Activated B cell treated with CpG ODN at 0.5 μM for 24 hours (primary cell): Measurements from ENCODE around the gene PRDM5. TPM values are rescaled to one million over a fixed set of nuclear protein-coding genes. Genes with fewer than 3 reads are reported as not detected.

ENCODE experiments used
- ATAC-seq: fragments of 200-7000 bp; cut with Tn5 transposase; one replicate; pipeline ENCODE4 v1.10.0; 2021; ENCODE audit warnings: low read depth, mild to moderate bottlenecking, moderate library complexity
- CTCF ChIA-PET: fragments of 350-600 bp; sonication (Branson Sonifier 250); formaldehyde crosslinking; loops from one replicate; lab custom pipeline; 2021; ENCODE audit warnings: antibody characterized with exemption; lab: Charles Lee
- POLR2A ChIA-PET: fragments of 350-600 bp; sonication (Branson Sonifier 250); formaldehyde crosslinking; loops from one replicate; lab custom pipeline; 2021; ENCODE audit warnings: antibody characterized with exemption; lab: Charles Lee
- DNase-seq: peaks from one replicate; pipeline ENCODE4 v3.0.0; 2022
- H3K27ac Mint-ChIP-seq: one replicate; pipeline ENCODE4 v1.8.0; 2020; ENCODE audit warnings: mixed read lengths
- H3K27me3 Mint-ChIP-seq: one replicate; pipeline ENCODE4 v1.8.0; 2021; ENCODE audit warnings: mixed read lengths
- H3K36me3 Mint-ChIP-seq: one replicate; pipeline ENCODE4 v1.8.0; 2021; ENCODE audit warnings: low read depth, mixed read lengths
- H3K4me1 Mint-ChIP-seq: one replicate; pipeline ENCODE4 v1.8.0; 2021; ENCODE audit warnings: mixed read lengths
- H3K4me3 Mint-ChIP-seq: one replicate; pipeline ENCODE4 v1.8.0; 2020; ENCODE audit warnings: mild to moderate bottlenecking, mixed read lengths
- H3K9me3 Mint-ChIP-seq: one replicate; pipeline ENCODE4 v1.8.0; 2020; ENCODE audit warnings: mixed read lengths
- intact Hi-C: fragments of 100-400 bp; cut with micrococcal nuclease; formaldehyde crosslinking; loops from one replicate; pipeline ENCODE4 v1.15.1; 2024
- total RNA-seq: library from RNA; stranded (reverse); gene quantifications from 2 replicates; pipeline ENCODE4 v1.2.3, GENCODE V29; 2022
- TF ChIP-seq, protein P1 (sequence below): fragments of 200-600 bp; IDR thresholded peaks from one replicate; pipeline ENCODE4 v1.8.0; 2022; ENCODE audit warnings: antibody characterized with exemption, mild to moderate bottlenecking

Gene PRDM5
- total RNA-seq, 1 donor from 2014 or later, result not detected

GRCh38 chr4:120798570-120798969, 124.0 kb downstream of the PRDM5 start:
- CTCF ChIA-PET, result no interaction called here
- POLR2A ChIA-PET, result no interaction called here
- H3K27ac Mint-ChIP-seq, result no peak overlapping the region
- no peaks in the 10 kb centered on the region for H3K36me3 Mint-ChIP-seq
- TF ChIP-seq, protein P1, sequence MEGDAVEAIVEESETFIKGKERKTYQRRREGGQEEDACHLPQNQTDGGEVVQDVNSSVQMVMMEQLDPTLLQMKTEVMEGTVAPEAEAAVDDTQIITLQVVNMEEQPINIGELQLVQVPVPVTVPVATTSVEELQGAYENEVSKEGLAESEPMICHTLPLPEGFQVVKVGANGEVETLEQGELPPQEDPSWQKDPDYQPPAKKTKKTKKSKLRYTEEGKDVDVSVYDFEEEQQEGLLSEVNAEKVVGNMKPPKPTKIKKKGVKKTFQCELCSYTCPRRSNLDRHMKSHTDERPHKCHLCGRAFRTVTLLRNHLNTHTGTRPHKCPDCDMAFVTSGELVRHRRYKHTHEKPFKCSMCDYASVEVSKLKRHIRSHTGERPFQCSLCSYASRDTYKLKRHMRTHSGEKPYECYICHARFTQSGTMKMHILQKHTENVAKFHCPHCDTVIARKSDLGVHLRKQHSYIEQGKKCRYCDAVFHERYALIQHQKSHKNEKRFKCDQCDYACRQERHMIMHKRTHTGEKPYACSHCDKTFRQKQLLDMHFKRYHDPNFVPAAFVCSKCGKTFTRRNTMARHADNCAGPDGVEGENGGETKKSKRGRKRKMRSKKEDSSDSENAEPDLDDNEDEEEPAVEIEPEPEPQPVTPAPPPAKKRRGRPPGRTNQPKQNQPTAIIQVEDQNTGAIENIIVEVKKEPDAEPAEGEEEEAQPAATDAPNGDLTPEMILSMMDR, result no peak
- ATAC-seq, result no peak
- H3K27me3 Mint-ChIP-seq, result no peaks in the 10 kb centered on the region
- intact Hi-C loops, result no loop called here
- H3K9me3 Mint-ChIP-seq, result no peaks in the 10 kb centered on the region
- DNase-seq, result no peak
- H3K4me3 Mint-ChIP-seq, result no peak overlapping the region
- H3K4me1 Mint-ChIP-seq, result no peaks in the 10 kb centered on the region

- ChIA-PET POLR2A (no interaction called here), CTCF (no interaction called here)
- Mint-ChIP-seq H3K27ac (no peak overlapping the region), H3K4me1 (no peaks in the 10 kb centered on the region), H3K4me3 (no peak overlapping the region), H3K36me3 (no peaks in the 10 kb centered on the region), H3K27me3 (no peaks in the 10 kb centered on the region), H3K9me3 (no peaks in the 10 kb centered on the region)
- no peak for ATAC-seq
- intact Hi-C loops, result no loop called here
- TF ChIP-seq, protein P1, result no peak
- DNase-seq, result no peak
These were observed 126.3 kb downstream of the PRDM5 start for GRCh38 chr4:120796271-120796670.

DNA sequence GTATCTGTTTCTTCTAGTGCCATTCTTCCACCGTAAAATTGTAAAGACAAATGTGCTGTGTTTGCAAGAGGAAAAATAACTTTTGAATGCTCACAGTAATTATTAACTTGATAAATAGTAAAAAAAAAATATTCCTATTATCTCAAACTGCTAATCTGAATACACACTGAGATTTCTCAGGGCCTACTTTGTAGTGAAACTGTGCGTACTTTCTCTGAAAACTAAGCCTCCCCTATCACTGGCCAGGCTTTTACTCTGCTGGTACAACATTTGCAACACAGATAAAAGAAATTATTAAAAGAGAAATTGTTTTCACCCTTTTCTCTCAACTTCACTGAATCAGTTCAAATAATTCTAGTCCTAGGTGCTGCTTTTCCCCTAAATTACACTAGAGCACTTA, 137.3 kb downstream of the PRDM5 start:
- Mint-ChIP-seq H3K36me3 (no peaks in the 10 kb centered on the region), H3K27ac (no peak overlapping the region), H3K4me3 (no peak overlapping the region), H3K9me3 (no peaks in the 10 kb centered on the region), H3K4me1 (no peaks in the 10 kb centered on the region), H3K27me3 (no peaks in the 10 kb centered on the region)
- ChIA-PET POLR2A (no interaction called here), CTCF (no interaction called here)
- ATAC-seq (no peak), DNase-seq (no peak)
- TF ChIP-seq, protein P1, result no peak
- intact Hi-C loops, result no loop called here

DNA sequence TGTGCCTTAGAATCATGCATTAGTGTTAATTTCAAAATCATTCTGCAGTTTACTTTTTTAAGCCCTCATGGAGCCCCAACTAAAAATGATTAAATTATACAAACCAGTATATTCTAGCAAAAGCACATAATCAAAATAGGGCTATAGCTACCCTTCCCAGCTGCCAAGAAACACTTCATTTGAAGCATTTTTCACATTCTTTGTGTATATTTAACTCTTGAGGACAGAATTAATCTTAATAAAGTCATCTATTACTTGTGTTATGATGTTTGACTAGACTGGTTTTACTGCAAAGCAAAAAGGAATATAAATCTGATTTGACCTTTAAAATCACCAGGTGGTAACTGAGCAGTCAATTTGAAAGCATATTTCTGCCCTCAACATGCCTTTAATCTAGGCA, 145.1 kb downstream of the PRDM5 start:
- TF ChIP-seq, protein P1, result no peak
- no peaks in the 10 kb centered on the region for H3K27me3 Mint-ChIP-seq
- H3K4me1 Mint-ChIP-seq, result no peaks in the 10 kb centered on the region
- POLR2A ChIA-PET, result no interaction called here
- DNase-seq, result no peak
- no peaks in the 10 kb centered on the region for H3K9me3 Mint-ChIP-seq
- no peak overlapping the region for H3K27ac Mint-ChIP-seq
- no peaks in the 10 kb centered on the region for H3K36me3 Mint-ChIP-seq
- ATAC-seq, result no peak
- intact Hi-C loops, result no loop called here
- CTCF ChIA-PET, result no interaction called here
- no peak overlapping the region for H3K4me3 Mint-ChIP-seq

DNA sequence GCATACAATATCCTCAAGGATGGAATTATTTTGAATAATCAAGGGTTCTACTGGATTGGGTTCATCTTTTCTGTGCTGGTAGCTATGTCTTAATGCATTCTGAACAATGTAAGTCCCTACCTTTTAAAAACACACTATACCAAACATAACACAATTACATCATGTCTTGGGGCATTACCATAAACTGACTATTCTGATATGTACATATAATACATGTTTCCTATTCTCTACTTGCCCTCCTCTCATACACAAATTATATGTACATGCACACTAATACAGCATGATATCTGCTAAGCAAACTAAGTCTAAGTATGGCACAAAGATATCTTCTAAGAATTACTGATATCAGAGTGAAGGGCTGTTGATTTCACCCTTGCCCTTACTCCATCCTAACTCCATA, 147.1 kb downstream of the PRDM5 start:
- H3K27me3 Mint-ChIP-seq, result no peaks in the 10 kb centered on the region
- TF ChIP-seq, protein P1, result no peak

More for the DNA sequence above, 147.1 kb downstream of the PRDM5 start:
- Mint-ChIP-seq H3K4me1 (no peaks in the 10 kb centered on the region), H3K27ac (no peak overlapping the region), H3K36me3 (no peaks in the 10 kb centered on the region), H3K4me3 (no peak overlapping the region), H3K9me3 (no peaks in the 10 kb centered on the region)
- POLR2A ChIA-PET, result no interaction called here
- CTCF ChIA-PET, result no interaction called here
- intact Hi-C loops, result no loop called here
- no peak for ATAC-seq
- no peak for DNase-seq
